Naive B cell (primary cell): ENCODE results near the gene QDPR. TPM values are rescaled to one million over a fixed set of nuclear protein-coding genes. Genes with fewer than 3 reads are reported as not detected.

ENCODE experiments used
- ATAC-seq, 2 donors: fragments of 150-1000 bp; cut with Tn5 transposase; 2 replicates each; pipeline ENCODE4 v1.10.0; 2021; ENCODE audit warnings: low read depth in 2 of 2, mild to moderate bottlenecking in 2 of 2, moderate library complexity in 2 of 2
- DNase-seq: peaks from one replicate; pipeline ENCODE4 v3.0.0; 2022
- H3K27ac Mint-ChIP-seq, 6 donors: one replicate each; pipeline ENCODE4 v1.8.0; 2020 to 2022; ENCODE audit warnings: mild to moderate bottlenecking in 6 of 6, mixed read lengths in 6 of 6, moderate library complexity in 5 of 6, inconsistent platforms in 2 of 6
- H3K27me3 Mint-ChIP-seq, 3 donors: one replicate each; pipeline ENCODE4 v1.8.0; 2021 to 2022; ENCODE audit warnings: mixed read lengths in 3 of 3, mild to moderate bottlenecking in 1 of 3
- H3K36me3 Mint-ChIP-seq, 2 donors: one replicate each; pipeline ENCODE4 v1.8.0; 2020 to 2022; ENCODE audit warnings: mixed read lengths in 2 of 2, inconsistent platforms in 1 of 2, mild to moderate bottlenecking in 1 of 2
- H3K4me1 Mint-ChIP-seq, 3 donors: one replicate each; pipeline ENCODE4 v1.8.0; 2020 to 2022; ENCODE audit warnings: mixed read lengths in 3 of 3, inconsistent platforms in 1 of 3, mild to moderate bottlenecking in 1 of 3, moderate library complexity in 1 of 3
- H3K4me3 Mint-ChIP-seq, 8 donors: one replicate each; pipeline ENCODE4 v1.8.0; 2020 to 2022; ENCODE audit warnings: mild to moderate bottlenecking in 8 of 8, mixed read lengths in 8 of 8, moderate library complexity in 8 of 8, inconsistent platforms in 2 of 8
- H3K9me3 Mint-ChIP-seq, 7 donors: one replicate each; pipeline ENCODE4 v1.8.0; 2020 to 2022; ENCODE audit warnings: mixed read lengths in 7 of 7, mild to moderate bottlenecking in 5 of 7, inconsistent platforms in 2 of 7, moderate library complexity in 1 of 7
- polyA plus RNA-seq, 6 donors: library from polyadenylated mRNA; unstranded; fragments of 300-500 nt; fragmentation: Illumina TruSeq; gene quantifications; one replicate each; pipeline ENCODE4 v1.2.3, GENCODE V29; 2021; ENCODE audit warnings: low read depth in 6 of 6

The QDPR gene
- polyA plus RNA-seq = 10 to 100 TPM in 5 of 6 donors, 1 to 10 TPM in 1; 9.7 to 21.8 (median 13.0) TPM

DNA sequence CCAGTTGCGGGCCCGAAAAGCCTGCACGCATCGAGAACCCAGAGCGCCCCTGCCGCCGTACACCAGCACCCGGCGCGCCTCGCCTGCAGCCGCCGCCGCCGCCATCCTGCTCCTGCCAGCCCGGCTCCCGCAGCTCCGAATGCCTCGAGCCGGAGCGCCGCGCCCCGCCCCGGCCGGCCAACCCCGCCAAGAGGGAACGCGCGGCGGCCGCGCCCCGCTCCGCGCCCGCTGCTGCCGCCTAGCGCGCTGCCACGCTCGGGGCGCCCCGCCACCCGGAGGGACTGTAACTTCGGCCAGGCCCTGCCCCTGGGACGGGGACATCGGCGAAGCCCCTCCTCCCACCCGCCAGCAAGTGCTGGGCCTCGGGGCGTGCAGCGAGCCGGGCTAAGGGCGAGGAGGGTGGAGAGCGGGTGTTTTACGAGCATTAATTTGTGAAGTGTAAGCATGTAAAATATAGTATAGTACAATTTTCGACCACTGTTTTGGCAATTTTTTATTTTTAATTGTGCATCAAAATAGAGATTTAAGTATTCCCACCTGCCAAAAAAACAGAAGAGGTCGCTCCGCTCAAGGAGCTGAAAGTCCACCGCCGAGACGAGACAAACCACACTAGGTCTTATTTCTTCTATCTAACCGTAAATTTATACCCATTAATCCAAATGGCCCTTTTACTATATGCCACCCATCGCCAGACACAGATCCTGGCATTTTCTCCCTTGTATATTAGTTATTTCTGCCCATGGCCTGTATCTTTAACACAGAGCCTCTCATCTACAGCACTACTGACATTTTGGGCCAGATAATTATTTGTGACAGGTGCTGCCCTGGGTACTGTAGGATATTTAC is at the start of gene QDPR:
Gene QDPR, minus strand, starts transcription at position 141 of the 846 bp plus-strand sequence. Its CDS starts 36 bp downstream, at position 105.
- peaks cover 7 to 18% (median 12%) of the 10 kb centered on the region in 3 donors for H3K27me3 Mint-ChIP-seq
- H3K4me3 Mint-ChIP-seq = peak within 1 kb of the TSS; percentile 78 to 98 (median 92)
- peak; percentile 82 to 86 for ATAC-seq
- H3K27ac Mint-ChIP-seq = peak within 1 kb of the TSS in 5 of 6 donors; percentile 31 to 90 (median 47)
- H3K4me1 Mint-ChIP-seq = peaks cover 21 to 32% (median 26%) of the 10 kb centered on the region in 3 donors
- H3K36me3 Mint-ChIP-seq = no peaks in the 10 kb centered on the region
- H3K9me3 Mint-ChIP-seq = no peaks in the 10 kb centered on the region
- DNase-seq = peak; percentile 46

- H3K4me3 Mint-ChIP-seq = no peak overlapping the region
- DNase-seq (no peak), ATAC-seq (no peak)
- no peaks in the 10 kb centered on the region for H3K4me1 Mint-ChIP-seq
- peaks cover 0 to 20% (median 5%) of the 10 kb centered on the region in 3 donors for H3K27me3 Mint-ChIP-seq
- no peaks in the 10 kb centered on the region for H3K36me3 Mint-ChIP-seq
- H3K27ac Mint-ChIP-seq = no peak overlapping the region
- H3K9me3 Mint-ChIP-seq = no peaks in the 10 kb centered on the region
Observed at GRCh38 chr4:17561195-17561909, 49.5 kb upstream of the QDPR start.

DNA sequence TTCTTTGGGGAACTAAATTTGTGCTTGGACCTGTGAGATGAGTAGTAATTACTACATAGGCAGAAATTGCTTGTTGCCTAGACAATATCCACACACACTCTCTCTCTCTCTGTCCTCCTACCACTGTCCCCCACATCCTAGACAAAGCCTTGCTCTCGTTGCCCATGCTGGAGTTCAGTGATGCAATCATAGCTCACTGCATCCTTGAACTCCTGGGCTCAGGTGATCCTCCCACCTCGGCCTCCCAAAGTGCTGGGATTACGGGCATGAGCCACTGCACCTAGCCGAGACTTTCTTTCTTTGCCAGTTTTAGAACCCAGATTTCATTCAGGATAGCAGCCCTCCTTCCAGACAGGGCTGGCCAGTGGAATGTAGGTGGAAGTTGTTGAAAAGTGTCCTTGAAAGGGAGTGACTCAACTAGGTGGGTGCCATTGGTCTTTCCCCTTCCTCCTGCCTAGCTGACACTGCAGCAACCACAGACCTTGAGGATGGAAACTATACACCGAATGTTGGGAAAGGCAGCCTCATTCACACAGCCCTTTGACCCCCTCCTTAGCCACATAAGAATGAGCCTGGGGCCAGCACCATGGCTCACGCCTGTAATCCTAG is 48.3 kb upstream of the QDPR start:
- no peak for DNase-seq
- H3K9me3 Mint-ChIP-seq = no peaks in the 10 kb centered on the region
- H3K27ac Mint-ChIP-seq = no peak overlapping the region
- no peaks in the 10 kb centered on the region for H3K4me1 Mint-ChIP-seq
- ATAC-seq = no peak
- H3K4me3 Mint-ChIP-seq = no peak overlapping the region
- H3K36me3 Mint-ChIP-seq = no peaks in the 10 kb centered on the region
- H3K27me3 Mint-ChIP-seq = peaks cover 2 to 27% (median 12%) of the 10 kb centered on the region in 3 donors

DNA sequence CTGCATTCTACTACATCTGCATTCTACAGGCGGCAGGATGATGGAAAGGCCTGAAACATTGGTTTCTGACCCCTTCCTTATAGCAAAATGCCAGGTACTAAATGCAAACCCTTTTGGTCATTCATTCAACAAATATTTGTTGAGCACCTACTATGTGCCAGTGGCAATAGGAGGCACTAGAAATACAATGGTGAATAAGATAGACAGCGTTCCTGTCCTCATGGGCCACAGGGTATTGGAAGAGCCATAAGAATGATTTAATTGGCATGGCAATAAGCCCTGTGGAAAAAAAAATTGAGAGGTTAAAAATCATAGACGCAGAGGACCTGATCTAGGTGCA is 47.8 kb upstream of the QDPR start:
- no peak for ATAC-seq
- no peaks in the 10 kb centered on the region for H3K9me3 Mint-ChIP-seq

DNA sequence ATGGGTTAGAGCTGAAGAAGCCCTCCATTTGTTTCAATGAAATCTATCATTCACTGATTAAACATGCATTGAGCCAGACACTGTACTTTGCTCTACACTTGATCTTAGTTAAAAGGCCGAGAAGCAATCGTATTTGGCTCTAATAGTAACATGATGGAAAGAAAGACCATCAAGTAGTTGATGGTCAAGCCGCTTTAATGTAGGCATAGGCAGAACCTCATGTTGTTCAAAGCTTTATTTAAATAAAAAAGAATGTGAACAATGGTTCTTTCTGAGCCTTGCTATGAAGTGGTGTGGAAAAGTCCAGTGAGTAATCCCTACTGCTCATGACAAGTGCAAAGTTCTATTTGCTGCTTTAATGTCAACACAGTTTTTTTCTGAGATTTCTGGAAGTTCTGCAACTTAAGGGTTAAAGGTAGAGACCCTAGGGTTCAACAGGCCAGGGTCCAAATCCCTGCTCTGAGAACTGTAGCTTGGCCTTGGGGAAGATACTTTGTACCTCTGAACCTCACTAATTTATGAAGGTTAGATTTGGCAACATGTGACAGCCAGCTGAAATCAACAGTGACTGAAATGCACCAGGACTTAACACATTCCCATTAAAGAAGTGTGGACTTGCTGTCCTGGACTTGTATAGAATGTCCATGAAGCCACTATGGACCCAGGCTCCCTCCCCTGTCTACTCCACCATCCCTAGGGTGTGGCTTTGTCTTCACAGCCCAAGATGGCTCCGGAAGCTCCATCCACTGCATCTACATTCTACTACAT is 47.2 kb upstream of the QDPR start:
- Mint-ChIP-seq H3K4me3 (no peak overlapping the region), H3K27ac (no peak overlapping the region), H3K9me3 (no peaks in the 10 kb centered on the region), H3K4me1 (no peaks in the 10 kb centered on the region), H3K27me3 (peaks cover 9 to 33% (median 20%) of the 10 kb centered on the region in 3 donors), H3K36me3 (no peaks in the 10 kb centered on the region)
- DNase-seq = no peak
- no peak for ATAC-seq

More for the DNA sequence above, 47.8 kb upstream of the QDPR start:
- Mint-ChIP-seq H3K4me3 (no peak overlapping the region), H3K27ac (no peak overlapping the region), H3K4me1 (no peaks in the 10 kb centered on the region), H3K27me3 (peaks cover 7 to 31% (median 17%) of the 10 kb centered on the region in 3 donors), H3K36me3 (no peaks in the 10 kb centered on the region)
- no peak for DNase-seq

DNA sequence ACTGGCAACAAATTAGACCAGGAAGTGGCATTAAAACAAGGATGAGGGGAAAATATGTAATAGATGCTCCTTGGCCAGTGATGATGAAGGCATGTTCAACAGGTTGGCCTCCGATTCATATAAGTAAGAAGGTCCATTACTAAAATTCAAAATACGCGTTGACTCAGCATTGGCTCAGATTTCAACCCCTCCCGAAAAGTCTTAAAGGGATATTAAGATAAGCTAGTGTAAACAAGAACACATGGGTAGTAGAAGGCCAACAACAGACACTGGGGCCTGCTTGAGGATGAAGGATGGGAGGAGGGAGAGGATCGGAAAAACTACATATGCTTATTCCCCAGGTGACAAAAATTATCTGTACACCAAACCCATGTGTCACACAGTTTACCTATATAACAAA is 46.0 kb upstream of the QDPR start:
- no peaks in the 10 kb centered on the region for H3K9me3 Mint-ChIP-seq
- H3K27me3 Mint-ChIP-seq = peaks cover 16 to 33% (median 20%) of the 10 kb centered on the region in 3 donors
- H3K4me1 Mint-ChIP-seq = no peaks in the 10 kb centered on the region
- DNase-seq = no peak
- H3K4me3 Mint-ChIP-seq = no peak overlapping the region
- peak overlapping the region in 1 of 6 donors; percentile 62 for H3K27ac Mint-ChIP-seq
- no peaks in the 10 kb centered on the region for H3K36me3 Mint-ChIP-seq
- ATAC-seq = no peak

GRCh38 chr4:17556498-17556897 is 44.6 kb upstream of the QDPR start:
- DNase-seq = no peak
- no peak for ATAC-seq
- Mint-ChIP-seq H3K4me1 (no peaks in the 10 kb centered on the region), H3K27ac (peak overlapping the region in 1 of 6 donors; percentile 29), H3K27me3 (peaks cover 20 to 30% (median 20%) of the 10 kb centered on the region in 3 donors), H3K4me3 (no peak overlapping the region), H3K9me3 (no peaks in the 10 kb centered on the region), H3K36me3 (no peaks in the 10 kb centered on the region)

- DNase-seq (no peak), ATAC-seq (no peak)
- Mint-ChIP-seq H3K4me3 (no peak overlapping the region), H3K9me3 (no peaks in the 10 kb centered on the region), H3K27me3 (peaks cover 18 to 37% (median 20%) of the 10 kb centered on the region in 3 donors), H3K27ac (no peak overlapping the region), H3K4me1 (peaks cover 0 to under 1% (median 0%) of the 10 kb centered on the region in 3 donors), H3K36me3 (no peaks in the 10 kb centered on the region)
Observed at GRCh38 chr4:17554568-17554967, 42.7 kb upstream of the QDPR start.

DNA sequence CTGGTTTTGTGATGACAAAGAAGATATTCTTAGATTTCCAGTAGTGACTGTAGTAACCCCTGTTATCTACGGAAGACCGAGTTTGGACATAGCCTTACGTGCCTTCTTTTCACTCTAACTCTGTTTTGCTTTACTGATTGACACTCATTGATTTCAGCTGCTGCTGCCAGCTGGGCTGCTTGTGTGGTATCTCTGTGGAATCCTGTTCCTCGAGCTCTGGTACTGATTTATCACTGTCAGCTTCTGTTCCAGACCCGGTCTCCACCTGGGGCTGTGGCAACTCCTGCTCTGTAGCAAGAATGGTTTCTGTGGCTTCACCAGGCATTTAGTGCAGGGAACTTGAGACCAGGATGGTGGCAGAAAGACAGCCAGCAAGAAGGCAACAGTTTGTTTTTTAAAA is 40.5 kb upstream of the QDPR start:
- Mint-ChIP-seq H3K27ac (no peak overlapping the region), H3K27me3 (peaks cover 15 to 37% (median 20%) of the 10 kb centered on the region in 3 donors), H3K36me3 (no peaks in the 10 kb centered on the region), H3K4me1 (peaks cover 0 to 8% (median 4%) of the 10 kb centered on the region in 3 donors), H3K4me3 (no peak overlapping the region), H3K9me3 (no peaks in the 10 kb centered on the region)
- ATAC-seq (no peak), DNase-seq (no peak)

DNA sequence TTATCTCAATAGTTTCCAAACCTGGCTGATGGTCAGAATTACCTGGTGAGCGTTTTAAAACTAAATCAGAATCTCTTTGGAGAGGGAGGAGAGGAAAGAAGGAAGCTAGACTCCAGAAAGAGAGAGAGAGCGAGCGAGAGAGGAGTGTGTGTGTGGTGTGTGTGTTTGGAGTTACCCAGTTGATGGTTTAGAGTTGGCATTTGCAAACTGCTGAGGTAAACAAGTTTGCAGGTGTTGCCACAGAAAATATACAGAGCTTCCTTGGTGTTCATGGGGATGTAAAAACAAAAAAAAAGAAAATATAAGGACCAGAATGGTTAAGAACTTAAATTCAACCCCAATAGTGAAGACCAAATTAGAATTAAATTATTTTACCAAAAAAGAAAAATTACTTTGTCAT is 38.7 kb upstream of the QDPR start:
- Mint-ChIP-seq H3K4me3 (peak overlapping the region in 2 of 8 donors; percentile 9 to 68), H3K4me1 (peaks cover 0 to 8% (median 4%) of the 10 kb centered on the region in 3 donors), H3K27ac (peak overlapping the region in 1 of 6 donors; percentile 60), H3K27me3 (peaks cover 12 to 32% (median 20%) of the 10 kb centered on the region in 3 donors), H3K9me3 (no peaks in the 10 kb centered on the region), H3K36me3 (no peaks in the 10 kb centered on the region)
- no peak for DNase-seq
- no peak for ATAC-seq

GRCh38 chr4:17546678-17547077 is 34.8 kb upstream of the QDPR start:
- peak overlapping the region in 1 of 6 donors; percentile 82 for H3K27ac Mint-ChIP-seq
- peaks cover 5 to 36% (median 16%) of the 10 kb centered on the region in 3 donors for H3K27me3 Mint-ChIP-seq
- no peaks in the 10 kb centered on the region for H3K9me3 Mint-ChIP-seq
- H3K4me1 Mint-ChIP-seq = peaks cover 0 to 8% (median 4%) of the 10 kb centered on the region in 3 donors
- ATAC-seq (no peak), DNase-seq (no peak)
- no peaks in the 10 kb centered on the region for H3K36me3 Mint-ChIP-seq
- no peak overlapping the region for H3K4me3 Mint-ChIP-seq

DNA sequence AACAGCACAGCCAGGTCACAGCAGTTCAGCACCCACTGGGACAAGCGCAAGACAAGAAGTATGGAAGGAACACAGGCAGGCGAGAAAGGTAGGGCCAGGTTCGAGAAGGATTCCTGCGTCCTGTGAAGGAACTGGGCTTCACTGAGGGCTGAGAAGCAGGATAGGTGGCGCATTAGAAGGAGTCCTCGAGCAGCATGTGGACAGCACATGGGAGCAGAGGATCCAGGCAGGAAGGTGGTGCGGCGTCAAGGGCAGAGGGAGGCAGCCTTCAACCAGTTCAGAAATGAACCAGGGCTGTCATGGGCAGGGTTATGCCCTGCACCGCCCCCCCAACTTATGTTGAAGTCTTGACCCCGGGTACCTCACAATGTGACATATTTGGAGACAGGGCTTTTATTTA is 34.3 kb upstream of the QDPR start:
- ATAC-seq (no peak), DNase-seq (no peak)
- Mint-ChIP-seq H3K27me3 (peaks cover 5 to 36% (median 16%) of the 10 kb centered on the region in 3 donors), H3K36me3 (no peaks in the 10 kb centered on the region), H3K4me3 (no peak overlapping the region), H3K9me3 (no peaks in the 10 kb centered on the region), H3K4me1 (peaks cover 0 to 8% (median 4%) of the 10 kb centered on the region in 3 donors), H3K27ac (peak overlapping the region in 1 of 6 donors; percentile 81)
